Activated T-cell treated with anti-CD3 and anti-CD28 coated beads, Interleukin-2, amount 50 U/mL, for 24 hours (primary cell): Measurements from ENCODE around the gene PSTPIP1.

Experiments
- DNase-seq: peaks from one replicate; pipeline ENCODE4 v3.0.0-alpha.2; 2020
- H3K27ac Mint-ChIP-seq: 2 replicates; pipeline ENCODE4 v1.8.0; 2020; ENCODE audit warnings: mild to moderate bottlenecking, mixed read lengths
- H3K27me3 Mint-ChIP-seq: 2 replicates; pipeline ENCODE4 v1.8.0; 2020; ENCODE audit warnings: mixed read lengths
- H3K36me3 Mint-ChIP-seq: 2 replicates; pipeline ENCODE4 v1.8.0; 2020; ENCODE audit warnings: low read depth, mixed read lengths
- H3K4me1 Mint-ChIP-seq: 2 replicates; pipeline ENCODE4 v1.8.0; 2020; ENCODE audit warnings: low read depth, mixed read lengths
- H3K4me3 Mint-ChIP-seq: 2 replicates; pipeline ENCODE4 v1.8.0; 2020; ENCODE audit warnings: mild to moderate bottlenecking, moderate library complexity, mixed read lengths
- H3K9me3 Mint-ChIP-seq: 2 replicates; pipeline ENCODE4 v1.8.0; 2020; ENCODE audit warnings: mixed read lengths

PSTPIP1 gene

GRCh38 chr15:77040673-77041072 is 45.7 kb downstream of the PSTPIP1 start:
- peak overlapping the region; percentile 71 for H3K27ac Mint-ChIP-seq
- no peaks in the 10 kb centered on the region for H3K27me3 Mint-ChIP-seq
- peaks cover 8% of the 10 kb centered on the region for H3K9me3 Mint-ChIP-seq
- H3K4me3 Mint-ChIP-seq: no peak overlapping the region
- DNase-seq: no peak
- H3K4me1 Mint-ChIP-seq: peaks cover 11% of the 10 kb centered on the region
- H3K36me3 Mint-ChIP-seq: peaks cover 87% of the 10 kb centered on the region

DNA sequence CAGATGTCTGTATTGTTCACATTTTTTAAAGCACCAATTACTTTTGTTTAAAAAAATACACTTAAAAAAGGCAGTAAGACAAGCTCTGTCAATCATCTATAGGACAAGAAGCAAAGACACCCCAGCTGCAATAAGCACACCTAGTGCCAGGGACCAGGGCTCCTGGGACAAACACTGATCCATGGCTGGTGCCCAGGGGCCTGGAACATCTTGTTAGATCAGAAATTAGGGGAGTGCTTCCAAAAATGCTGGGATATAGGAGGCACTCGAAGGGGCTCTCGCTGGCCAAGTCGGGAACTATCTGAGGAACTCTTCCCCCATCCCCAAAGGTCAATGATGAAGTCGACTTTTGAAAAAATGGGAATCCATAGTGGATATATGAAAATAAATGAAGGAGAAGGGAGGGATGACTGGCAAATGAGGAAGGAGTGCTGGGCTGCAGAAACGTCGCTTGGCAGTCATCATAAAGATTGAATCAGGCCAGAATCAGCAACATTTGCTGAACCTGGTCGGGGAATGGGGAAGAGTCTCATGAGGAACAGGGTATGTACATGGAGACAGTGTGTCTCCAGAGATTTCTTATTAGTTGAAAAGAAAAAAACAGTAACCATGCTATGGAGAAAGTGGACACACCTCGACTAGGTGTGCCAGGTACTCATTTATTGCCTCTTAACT is 47.5 kb downstream of the PSTPIP1 start:
- H3K27me3 Mint-ChIP-seq: no peaks in the 10 kb centered on the region
- H3K36me3 Mint-ChIP-seq: peaks cover 85% of the 10 kb centered on the region
- no peak overlapping the region for H3K4me3 Mint-ChIP-seq
- H3K27ac Mint-ChIP-seq: peak overlapping the region; percentile 31
- H3K4me1 Mint-ChIP-seq: peaks cover 11% of the 10 kb centered on the region
- H3K9me3 Mint-ChIP-seq: peaks cover 8% of the 10 kb centered on the region
- DNase-seq: no peak

- peaks cover 11% of the 10 kb centered on the region for H3K4me1 Mint-ChIP-seq
- peaks cover 8% of the 10 kb centered on the region for H3K9me3 Mint-ChIP-seq
- no peaks in the 10 kb centered on the region for H3K27me3 Mint-ChIP-seq
- H3K4me3 Mint-ChIP-seq: no peak overlapping the region
- peak overlapping the region; percentile 20 for H3K27ac Mint-ChIP-seq
- H3K36me3 Mint-ChIP-seq: peaks cover 88% of the 10 kb centered on the region
- peak; percentile 30 for DNase-seq
Observed at GRCh38 chr15:77042955-77043920, 48.3 kb downstream of the PSTPIP1 start.

DNA sequence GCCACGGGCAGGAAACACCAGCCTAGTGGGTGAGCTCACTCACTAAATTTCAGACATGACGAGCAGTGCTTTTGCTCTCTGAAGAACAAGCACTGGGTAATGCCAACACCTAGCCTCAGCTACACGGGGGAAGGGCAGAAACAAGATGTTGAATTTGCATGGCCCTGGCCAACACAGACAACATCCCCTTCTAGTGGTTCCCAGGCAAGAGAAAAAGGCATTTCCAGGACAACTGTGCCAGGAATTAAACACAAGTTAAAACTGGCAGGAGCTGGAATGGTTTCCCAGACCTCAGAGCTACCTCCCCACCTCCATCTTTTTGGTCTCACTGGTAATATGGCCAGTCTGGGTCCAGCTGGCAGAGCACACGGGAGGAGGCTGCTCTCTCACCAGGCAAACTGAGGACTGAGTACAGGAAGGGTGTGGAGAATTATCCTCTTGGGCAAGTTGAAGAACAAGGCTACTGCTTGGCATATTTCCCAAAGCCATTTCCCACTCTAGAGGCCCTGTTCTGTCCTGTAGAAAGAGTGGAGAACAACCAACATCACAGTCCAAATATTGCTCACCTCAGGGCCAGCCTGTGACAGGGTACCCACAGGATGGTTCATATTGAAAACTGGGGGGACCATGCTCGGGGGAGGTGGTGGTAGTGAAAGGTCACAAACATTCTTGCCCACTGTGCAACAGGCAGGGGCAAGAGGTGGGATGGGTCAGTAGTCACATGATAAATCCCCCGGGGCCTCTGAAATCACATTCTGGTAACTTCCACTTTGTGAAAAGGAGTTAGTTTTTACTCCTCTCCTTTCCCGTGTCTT is 49.5 kb downstream of the PSTPIP1 start:
- Mint-ChIP-seq H3K4me1 (peaks cover 6% of the 10 kb centered on the region), H3K36me3 (peaks cover 85% of the 10 kb centered on the region), H3K9me3 (peaks cover 4% of the 10 kb centered on the region), H3K27me3 (no peaks in the 10 kb centered on the region), H3K27ac (no peak overlapping the region), H3K4me3 (no peak overlapping the region)
- no peak for DNase-seq

- DNase-seq: no peak
- Mint-ChIP-seq H3K27ac (no peak overlapping the region), H3K4me1 (peaks cover 1% of the 10 kb centered on the region), H3K36me3 (peaks cover 82% of the 10 kb centered on the region), H3K4me3 (no peak overlapping the region), H3K9me3 (no peaks in the 10 kb centered on the region), H3K27me3 (no peaks in the 10 kb centered on the region)
Observed at GRCh38 chr15:77045985-77046384, 51.1 kb downstream of the PSTPIP1 start.

DNA sequence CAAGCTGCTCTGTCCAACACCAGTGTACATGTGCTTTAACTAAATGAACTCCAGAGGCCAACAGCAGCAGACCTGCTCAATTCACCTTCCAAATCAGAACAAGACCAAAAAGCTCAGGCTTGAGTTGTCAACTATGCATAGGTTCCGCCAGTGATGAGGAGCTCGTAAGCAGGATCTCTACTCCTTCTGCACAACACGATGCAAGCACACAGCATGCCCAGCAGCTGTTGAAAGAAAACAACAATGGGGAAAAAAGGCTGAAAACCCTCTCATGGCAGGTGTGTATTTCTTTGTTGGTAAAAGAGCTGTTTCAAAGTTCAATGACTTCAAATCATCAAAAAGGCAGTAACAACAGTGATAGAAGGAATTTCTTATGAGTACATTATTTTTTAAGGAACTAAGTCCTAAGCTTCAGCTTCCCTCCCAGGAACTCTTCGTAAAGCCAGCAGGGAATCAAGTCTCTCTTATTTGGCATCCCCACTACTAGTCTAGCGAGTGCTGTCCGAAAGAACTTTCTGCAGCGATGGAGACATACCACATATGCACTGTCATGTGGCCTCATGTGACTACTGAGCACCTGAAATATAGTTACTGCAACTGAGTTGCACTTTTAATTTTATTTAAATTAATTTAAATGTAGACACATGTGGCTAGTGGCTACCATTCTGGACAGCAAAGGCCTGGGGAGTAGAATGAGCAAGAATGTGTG is 51.9 kb downstream of the PSTPIP1 start:
- H3K36me3 Mint-ChIP-seq: peaks cover 84% of the 10 kb centered on the region
- no peaks in the 10 kb centered on the region for H3K9me3 Mint-ChIP-seq
- no peaks in the 10 kb centered on the region for H3K27me3 Mint-ChIP-seq
- no peak overlapping the region for H3K4me3 Mint-ChIP-seq
- H3K4me1 Mint-ChIP-seq: no peaks in the 10 kb centered on the region
- no peak for DNase-seq
- H3K27ac Mint-ChIP-seq: no peak overlapping the region

GRCh38 chr15:77048135-77048876 is 53.4 kb downstream of the PSTPIP1 start:
- Mint-ChIP-seq H3K4me3 (no peak overlapping the region), H3K27me3 (no peaks in the 10 kb centered on the region), H3K4me1 (no peaks in the 10 kb centered on the region), H3K36me3 (peaks cover 84% of the 10 kb centered on the region), H3K27ac (no peak overlapping the region), H3K9me3 (no peaks in the 10 kb centered on the region)
- DNase-seq: no peak

DNA sequence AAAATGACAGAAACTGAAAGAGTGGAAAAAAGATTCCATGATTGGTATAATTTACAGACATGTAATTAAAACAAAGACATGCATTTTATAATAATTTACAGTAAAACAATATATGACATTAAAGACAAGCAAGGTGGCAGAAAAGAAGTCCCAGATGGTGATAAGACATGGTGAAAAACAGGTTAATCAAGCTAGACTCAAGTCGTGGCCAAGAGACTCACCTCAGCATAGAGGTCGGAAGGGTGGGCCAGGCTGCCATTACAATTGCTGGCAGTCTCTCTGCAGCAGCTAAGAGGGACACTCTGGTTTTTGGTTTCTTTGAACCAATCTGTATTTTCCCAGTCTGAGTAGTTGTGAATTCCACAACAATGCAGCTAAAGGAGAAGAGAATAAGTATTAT is 57.6 kb downstream of the PSTPIP1 start:
- H3K27me3 Mint-ChIP-seq: no peaks in the 10 kb centered on the region
- no peak overlapping the region for H3K4me3 Mint-ChIP-seq
- H3K36me3 Mint-ChIP-seq: peaks cover 55% of the 10 kb centered on the region
- peaks cover 13% of the 10 kb centered on the region for H3K4me1 Mint-ChIP-seq
- DNase-seq: no peak
- no peaks in the 10 kb centered on the region for H3K9me3 Mint-ChIP-seq
- H3K27ac Mint-ChIP-seq: no peak overlapping the region

GRCh38 chr15:77053709-77054108 is 58.8 kb downstream of the PSTPIP1 start:
- H3K9me3 Mint-ChIP-seq: no peaks in the 10 kb centered on the region
- no peak overlapping the region for H3K27ac Mint-ChIP-seq
- H3K36me3 Mint-ChIP-seq: peaks cover 46% of the 10 kb centered on the region
- H3K27me3 Mint-ChIP-seq: no peaks in the 10 kb centered on the region
- H3K4me1 Mint-ChIP-seq: peaks cover 20% of the 10 kb centered on the region
- H3K4me3 Mint-ChIP-seq: no peak overlapping the region
- no peak for DNase-seq

DNA sequence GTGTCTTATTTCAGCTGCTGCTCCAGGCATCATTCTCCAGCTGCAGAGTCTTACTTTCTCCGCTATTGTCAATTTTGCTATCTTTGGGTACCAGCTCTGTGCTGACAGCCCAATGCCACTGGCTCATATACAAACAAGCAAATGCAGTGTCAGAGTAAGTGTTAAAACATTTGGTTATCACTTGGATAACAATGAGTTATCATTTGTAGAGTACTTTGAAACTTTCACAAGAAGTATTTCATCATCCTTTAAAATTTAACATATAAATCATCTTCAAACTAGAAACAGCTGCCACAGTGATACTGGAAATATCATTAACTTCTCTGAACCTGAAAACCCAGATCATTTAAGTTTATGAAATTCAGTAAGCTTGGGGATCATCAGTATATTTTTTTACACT is 62.1 kb downstream of the PSTPIP1 start:
- peaks cover 21% of the 10 kb centered on the region for H3K36me3 Mint-ChIP-seq
- no peak for DNase-seq
- peak overlapping the region; percentile 56 for H3K27ac Mint-ChIP-seq
- no peaks in the 10 kb centered on the region for H3K27me3 Mint-ChIP-seq
- peaks cover 34% of the 10 kb centered on the region for H3K4me1 Mint-ChIP-seq
- H3K9me3 Mint-ChIP-seq: no peaks in the 10 kb centered on the region
- H3K4me3 Mint-ChIP-seq: no peak overlapping the region

- peaks cover 37% of the 10 kb centered on the region for H3K4me1 Mint-ChIP-seq
- peak overlapping the region; percentile 56 for H3K27ac Mint-ChIP-seq
- H3K4me3 Mint-ChIP-seq: no peak overlapping the region
- no peaks in the 10 kb centered on the region for H3K27me3 Mint-ChIP-seq
- DNase-seq: no peak
- peaks cover 15% of the 10 kb centered on the region for H3K36me3 Mint-ChIP-seq
- H3K9me3 Mint-ChIP-seq: no peaks in the 10 kb centered on the region
Observed at GRCh38 chr15:77057685-77058084, 62.8 kb downstream of the PSTPIP1 start.

- Mint-ChIP-seq H3K9me3 (no peaks in the 10 kb centered on the region), H3K4me3 (no peak overlapping the region), H3K4me1 (peaks cover 40% of the 10 kb centered on the region), H3K27me3 (no peaks in the 10 kb centered on the region), H3K27ac (no peak overlapping the region), H3K36me3 (peaks cover 9% of the 10 kb centered on the region)
- no peak for DNase-seq
Observed at GRCh38 chr15:77058468-77058867, 63.5 kb downstream of the PSTPIP1 start.

DNA sequence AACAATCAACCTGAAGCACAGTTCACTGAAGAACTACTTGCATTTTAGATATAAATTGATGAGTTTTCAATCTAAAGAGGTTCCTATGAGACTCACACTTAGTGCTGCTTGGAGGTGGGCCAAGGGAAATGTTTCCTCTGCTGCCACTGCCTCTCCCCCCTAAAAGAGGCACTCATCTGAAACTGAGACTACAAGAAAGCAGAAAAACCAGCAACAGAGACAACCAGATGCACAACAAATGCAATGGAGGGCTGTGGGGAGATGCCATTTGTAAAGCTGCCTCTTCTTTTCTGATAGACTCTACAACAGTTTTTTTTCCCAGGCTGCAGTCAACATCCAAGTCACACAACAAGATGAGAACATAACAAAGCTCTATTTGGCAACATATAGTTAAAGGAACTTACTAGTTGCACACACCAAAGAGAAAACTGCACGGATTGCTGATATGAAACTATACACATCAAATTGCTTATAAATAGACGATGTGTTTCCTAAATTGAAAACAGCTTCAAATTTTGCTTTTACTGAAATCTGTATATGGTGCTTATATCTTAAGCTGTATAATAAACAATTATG is 64.9 kb downstream of the PSTPIP1 start:
- H3K4me1 Mint-ChIP-seq: peaks cover 46% of the 10 kb centered on the region
- H3K27ac Mint-ChIP-seq: peak overlapping the region; percentile 1
- no peak overlapping the region for H3K4me3 Mint-ChIP-seq
- H3K9me3 Mint-ChIP-seq: no peaks in the 10 kb centered on the region
- DNase-seq: no peak
- no peaks in the 10 kb centered on the region for H3K27me3 Mint-ChIP-seq
- no peaks in the 10 kb centered on the region for H3K36me3 Mint-ChIP-seq
